Small intestine (tissue), 7 donors: Measurements from ENCODE around the gene JAK1. TPM values are rescaled to one million over a fixed set of nuclear protein-coding genes. Genes with fewer than 3 reads are reported as not detected.
A peak's percentile ranks its signal among the peaks of the same experiment; 100 is the strongest.

ENCODE experiments used
- DNase-seq, 2 donors: peaks; one replicate each; pipeline versions ENCODE4 v3.0.0 to v3.0.0-alpha.2; 2013
- FAIRE-seq: peaks from 2 replicates; lab custom pipeline; 2012; peaks lifted over from hg19 to GRCh38; lab: Jason Lieb, UNC
- H3K27ac ChIP-seq, 3 donors: one replicate each; pipeline ENCODE4 v1.5.1; 2013; ENCODE audit warnings: low read length in 2 of 3, mild to moderate bottlenecking in 2 of 3, control low read depth in 1 of 3, inconsistent platforms in 1 of 3, low read depth in 1 of 3, moderate library complexity in 1 of 3
- H3K27me3 ChIP-seq, 3 donors: one replicate each; pipeline ENCODE4 v1.6.1; 2013; ENCODE audit warnings: low read length in 3 of 3, inconsistent platforms in 1 of 3; ENCODE audit not compliant: control insufficient read depth in 3 of 3, insufficient read depth in 3 of 3
- H3K36me3 ChIP-seq, 3 donors: one replicate each; pipeline ENCODE4 v1.6.1; 2013; ENCODE audit warnings: low read length in 3 of 3, inconsistent platforms in 1 of 3, low read depth in 1 of 3, mild to moderate bottlenecking in 1 of 3, moderate library complexity in 1 of 3; ENCODE audit not compliant: control insufficient read depth in 3 of 3, insufficient read depth in 2 of 3
- H3K4me1 ChIP-seq, 3 donors: one replicate each; pipeline ENCODE4 v1.6.1; 2013; ENCODE audit warnings: low read length in 2 of 3, inconsistent platforms in 1 of 3, low read depth in 1 of 3, mild to moderate bottlenecking in 1 of 3, moderate library complexity in 1 of 3; ENCODE audit not compliant: control insufficient read depth in 3 of 3, insufficient read depth in 2 of 3
- H3K4me3 ChIP-seq, 3 donors: one replicate each; pipeline ENCODE4 v1.5.1; 2013; ENCODE audit warnings: low read length in 3 of 3, control low read depth in 1 of 3, inconsistent platforms in 1 of 3, low read depth in 1 of 3, mild to moderate bottlenecking in 1 of 3, moderate library complexity in 1 of 3
- H3K9me3 ChIP-seq, 2 donors: one replicate each; pipeline ENCODE4 v1.6.1; 2013; ENCODE audit warnings: low read depth in 1 of 2, low read length in 1 of 2; ENCODE audit not compliant: control insufficient read depth in 2 of 2, insufficient read depth in 1 of 2
- WGBS, 3 donors: extraction: QIAGEN DNeasy Blood & Tissue Kit; methylation state at CpG; one replicate each; pipeline ENCODE4 v1.1.7; 2013; 5-methylcytosine and 5-hydroxymethylcytosine counted together
- polyA plus RNA-seq, 4 donors: library from polyadenylated mRNA; stranded (reverse) in 3 of 4; unstranded in 1 of 4; fragments of 200-250 nt in 3 of 4; fragments of 120-200 nt in 1 of 4; gene quantifications; one replicate each; pipeline versions ENCODE4 v1.2.1 to v1.2.3, GENCODE V29; 2013
- donor health status: healthy with polysubstance abuse.
- donor health status: control.
- donor health status: control.
- donor health status: Bipolar disorder and iron deficiency.
- donor health status: healthy.

The JAK1 gene
- polyA plus RNA-seq, 4 donors, result 29.4 to 66.5 (median 32.6) TPM

DNA sequence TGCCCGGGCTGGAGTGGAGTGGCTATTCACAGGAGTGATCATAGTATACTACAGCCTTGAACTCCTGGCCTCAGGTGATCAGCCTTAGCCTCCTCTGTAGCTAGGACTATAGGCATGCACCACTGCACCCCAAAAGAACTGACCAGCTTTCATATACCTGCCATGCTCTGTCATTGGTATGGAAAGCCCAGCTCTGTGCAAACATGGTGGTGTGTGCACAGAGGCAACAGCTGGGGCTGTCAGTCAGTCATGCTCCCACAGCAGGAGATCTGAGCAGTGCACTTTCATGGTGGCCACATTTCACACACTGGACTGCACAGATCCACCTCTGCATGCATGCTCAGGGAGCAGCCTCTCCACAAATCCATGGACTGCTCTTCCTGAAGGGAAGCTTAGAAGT is 8.8 kb upstream of the JAK1 start:
- no peak overlapping the region for H3K4me3 ChIP-seq
- H3K9me3 ChIP-seq, result no peaks in the 10 kb centered on the region
- H3K27ac ChIP-seq, result no peak overlapping the region
- H3K4me1 ChIP-seq, result no peaks in the 10 kb centered on the region
- H3K36me3 ChIP-seq, result peaks cover 0 to 5% (median 0%) of the 10 kb centered on the region in 3 donors
- WGBS, 3 donors, result 64 to 100% (median 95%) methylated on average over 1 of the region's 1 CpG
- FAIRE-seq (no peak), DNase-seq (no peak)
- no peaks in the 10 kb centered on the region for H3K27me3 ChIP-seq

DNA sequence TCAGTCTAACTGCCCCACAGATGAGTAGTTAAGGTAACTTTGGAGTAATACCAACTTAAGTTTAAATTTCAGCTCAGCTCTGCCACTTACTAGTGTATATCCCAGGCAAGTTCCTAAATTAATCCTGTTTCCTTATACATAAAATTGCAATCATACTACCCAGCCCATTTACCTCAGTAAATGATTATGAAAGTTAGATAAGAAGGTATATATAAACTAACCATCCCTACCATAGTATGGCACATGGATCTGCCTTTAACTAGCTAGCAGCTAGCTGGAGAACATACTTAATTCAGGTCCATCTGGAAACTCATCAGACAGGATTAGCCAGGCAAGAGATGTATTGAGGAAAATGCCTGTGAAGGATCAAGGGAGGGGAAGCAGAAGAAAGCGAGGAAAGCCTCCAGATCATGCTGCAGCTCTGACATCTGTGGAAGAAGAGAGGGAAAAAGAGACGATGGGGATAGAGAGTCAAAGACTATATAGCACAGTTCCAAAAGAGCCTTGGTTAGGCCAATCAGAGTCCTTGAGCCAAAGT is 8.0 kb upstream of the JAK1 start:
- Histone ChIP-seq H3K4me1 (no peaks in the 10 kb centered on the region), H3K9me3 (no peaks in the 10 kb centered on the region), H3K36me3 (peaks cover 0 to 5% (median 0%) of the 10 kb centered on the region in 3 donors), H3K27ac (no peak overlapping the region), H3K4me3 (no peak overlapping the region), H3K27me3 (no peaks in the 10 kb centered on the region)
- DNase-seq (no peak), FAIRE-seq (no peak)
- 76 to 92% (median 79%) methylated on average over 2 of the region's 2 CpGs for WGBS, 3 donors

DNA sequence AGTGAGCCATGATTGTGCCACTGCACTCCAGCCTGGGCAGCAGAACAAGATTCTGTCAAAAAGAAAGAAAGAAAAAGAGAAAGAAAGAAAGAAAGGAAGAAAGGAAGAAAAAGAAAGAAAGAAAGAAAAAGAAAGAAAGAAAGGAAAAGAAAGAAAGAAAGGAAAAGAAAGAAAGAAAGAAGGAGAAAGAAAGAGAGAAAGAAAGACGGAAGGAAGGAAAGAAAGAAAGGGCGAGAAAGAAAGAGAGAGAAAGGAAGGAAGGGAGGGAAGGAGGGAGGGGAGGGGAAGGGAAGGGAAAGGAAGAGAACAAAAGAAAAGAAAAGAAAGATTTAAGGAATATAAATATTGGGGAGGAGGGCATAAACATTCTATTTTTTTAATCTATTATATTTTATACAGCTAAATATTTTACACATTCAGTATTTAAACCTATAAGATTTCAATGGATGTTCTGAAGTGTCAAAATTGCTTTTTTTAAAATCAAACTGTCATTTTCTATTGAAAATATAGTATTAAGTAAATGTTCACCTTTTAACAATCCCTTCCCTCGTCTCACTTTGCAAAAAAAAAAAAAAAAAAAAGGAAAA is 6.8 kb upstream of the JAK1 start:
- no peaks in the 10 kb centered on the region for H3K27me3 ChIP-seq
- H3K36me3 ChIP-seq, result peaks cover 0 to 2% (median 0%) of the 10 kb centered on the region in 3 donors
- H3K27ac ChIP-seq, result no peak overlapping the region
- H3K4me3 ChIP-seq, result no peak overlapping the region
- WGBS, 3 donors, result 59 to 80% (median 80%) methylated on average over 3 of the region's 3 CpGs
- H3K9me3 ChIP-seq, result no peaks in the 10 kb centered on the region
- no peak for FAIRE-seq
- no peaks in the 10 kb centered on the region for H3K4me1 ChIP-seq
- no peak for DNase-seq

DNA sequence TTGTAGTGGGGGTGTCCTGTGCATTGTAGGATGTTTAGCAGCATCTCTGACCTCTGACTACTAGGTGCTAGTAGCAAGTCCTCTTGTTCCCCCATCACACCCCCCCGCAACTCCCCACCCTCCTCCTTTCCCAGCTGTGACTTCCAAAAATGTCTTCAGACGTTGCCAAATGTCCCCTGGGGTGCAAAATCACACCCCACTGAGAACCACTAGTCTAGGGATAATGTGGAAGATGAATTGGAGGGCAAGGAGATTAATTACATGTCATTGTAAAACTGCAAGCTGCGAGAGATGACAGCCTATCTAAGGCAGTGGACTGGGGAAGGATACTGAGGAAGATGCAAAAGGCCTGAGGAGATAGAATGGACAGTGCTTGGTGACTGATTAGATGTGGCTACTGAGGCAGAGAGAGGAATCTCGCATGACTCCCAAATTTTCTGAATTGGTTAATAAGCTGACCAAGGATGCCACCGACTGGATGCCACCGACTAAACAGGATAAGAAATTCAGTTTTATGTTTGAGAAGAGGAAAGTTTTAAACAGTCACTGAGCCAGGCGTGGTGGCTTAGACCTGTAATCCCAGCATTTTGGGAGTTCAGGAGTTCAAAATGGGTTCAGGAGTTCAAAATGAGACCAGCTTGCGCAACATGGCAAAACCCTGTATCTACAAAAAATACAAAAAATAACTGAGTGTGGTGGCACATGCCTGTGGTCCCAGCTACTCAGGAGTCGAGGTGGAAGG is 3.1 kb upstream of the JAK1 start:
- Histone ChIP-seq H3K36me3 (no peaks in the 10 kb centered on the region), H3K27ac (no peak overlapping the region), H3K4me3 (no peak overlapping the region), H3K9me3 (no peaks in the 10 kb centered on the region), H3K27me3 (no peaks in the 10 kb centered on the region), H3K4me1 (peaks cover 0 to 7% (median 0%) of the 10 kb centered on the region in 3 donors)
- no peak for FAIRE-seq
- WGBS, 3 donors, result 61 to 75% (median 74%) methylated on average over 9 of the region's 9 CpGs
- no peak for DNase-seq

DNA sequence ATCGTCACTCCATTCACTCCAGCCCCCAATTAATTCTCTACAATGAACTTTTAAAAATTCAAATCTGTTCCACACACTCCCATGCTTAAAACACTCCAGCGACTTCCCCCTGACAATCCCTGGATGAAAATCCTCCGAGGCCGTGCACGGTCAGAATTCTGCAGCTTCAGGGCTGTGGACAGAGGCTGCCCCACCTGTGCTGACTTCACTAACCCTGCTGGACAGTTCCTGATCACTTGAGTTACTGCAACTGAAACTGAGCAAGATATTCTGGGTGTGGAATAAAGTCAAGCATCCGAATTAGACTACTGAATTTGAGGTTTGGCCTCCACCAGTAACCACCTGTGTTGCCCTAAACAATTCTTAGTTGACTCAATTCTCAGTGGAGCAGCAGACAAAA is 1.0 kb upstream of the JAK1 start:
- DNase-seq, result peak; percentile 36 to 39
- H3K36me3 ChIP-seq, result no peaks in the 10 kb centered on the region
- 23 to 50% (median 34%) methylated on average over 6 of the region's 6 CpGs for WGBS, 3 donors
- FAIRE-seq, result no peak
- H3K27me3 ChIP-seq, result no peaks in the 10 kb centered on the region
- no peaks in the 10 kb centered on the region for H3K9me3 ChIP-seq
- peak overlapping the region in 1 of 3 donors; percentile 6 for H3K27ac ChIP-seq
- peaks cover 0 to 7% (median 6%) of the 10 kb centered on the region in 3 donors for H3K4me1 ChIP-seq
- H3K4me3 ChIP-seq, result peak overlapping the region in 1 of 3 donors; percentile 80

DNA sequence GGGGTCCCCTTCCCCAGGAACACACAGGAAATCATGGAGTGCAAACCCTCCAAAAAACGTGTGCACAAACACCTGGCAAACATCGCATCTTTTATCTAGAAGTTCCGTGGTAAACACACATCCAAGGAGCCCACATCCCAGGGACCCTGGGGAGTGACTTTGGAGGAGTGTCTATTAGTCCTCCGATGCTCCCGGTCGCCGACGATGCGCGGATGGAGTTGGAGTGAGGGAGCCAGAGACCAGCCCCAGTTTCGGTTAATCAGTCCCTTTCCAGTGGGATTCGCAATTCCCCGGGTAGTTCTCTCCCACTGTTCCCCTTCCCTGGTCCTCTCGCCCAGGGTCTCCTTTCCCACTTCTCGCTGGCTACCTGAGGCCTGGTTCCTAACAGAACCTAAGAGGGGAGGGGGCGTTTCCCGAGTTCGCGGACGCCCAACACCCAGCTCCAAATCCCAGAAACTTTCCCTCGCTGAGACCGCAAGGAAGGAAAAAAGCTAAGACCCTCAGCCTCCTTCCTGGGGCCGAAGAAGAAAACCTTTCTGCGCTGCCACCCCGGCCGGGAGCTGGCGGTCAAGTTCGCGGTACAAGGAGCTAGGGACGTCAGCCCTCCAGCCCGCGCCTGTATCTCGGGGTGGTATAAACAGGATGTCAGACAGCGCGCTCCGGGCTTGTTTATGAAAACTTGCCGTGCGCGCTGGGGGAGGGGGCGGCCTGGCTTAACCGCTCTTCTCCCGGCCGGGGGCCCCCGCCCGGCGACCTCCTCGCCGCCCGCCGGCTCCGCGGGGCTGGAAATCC is 787 bp downstream of the JAK1 start:
- DNase-seq, result peak; percentile 54 to 77
- peak overlapping the region; percentile 81 to 97 (median 97) for H3K27ac ChIP-seq
- no peak for FAIRE-seq
- WGBS, 3 donors, result 0 to 1% (median 0%) methylated on average over 41 to 52 of the region's 52 CpGs
- no peaks in the 10 kb centered on the region for H3K9me3 ChIP-seq
- peak overlapping the region; percentile 69 to 99 (median 76) for H3K4me3 ChIP-seq
- no peaks in the 10 kb centered on the region for H3K27me3 ChIP-seq
- peaks cover 3 to 12% (median 7%) of the 10 kb centered on the region in 3 donors for H3K4me1 ChIP-seq
- no peaks in the 10 kb centered on the region for H3K36me3 ChIP-seq

DNA sequence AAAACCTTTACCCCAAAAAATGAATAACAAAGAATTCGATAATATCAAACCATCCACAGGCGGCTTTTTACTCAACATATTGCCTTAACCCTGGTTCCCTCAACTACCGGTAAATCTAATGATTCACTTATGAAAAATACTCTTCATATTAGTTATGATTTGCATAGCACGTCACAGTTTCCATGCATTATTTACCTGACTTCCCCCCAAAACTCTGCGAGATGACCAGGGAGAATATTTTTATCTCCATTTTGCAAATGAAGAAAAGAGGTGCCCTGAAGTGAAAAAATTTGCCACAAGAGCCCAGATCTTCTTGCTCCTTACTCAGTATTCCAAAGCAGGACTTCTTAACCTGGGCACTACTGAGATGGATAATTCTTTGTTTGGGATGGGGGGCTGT is 2.9 kb downstream of the JAK1 start:
- 69 to 87% (median 70%) methylated on average over 5 of the region's 5 CpGs for WGBS, 3 donors
- peaks cover 3 to 12% (median 7%) of the 10 kb centered on the region in 3 donors for H3K4me1 ChIP-seq
- H3K9me3 ChIP-seq, result no peaks in the 10 kb centered on the region
- DNase-seq, result no peak
- H3K27ac ChIP-seq, result no peak overlapping the region
- no peak for FAIRE-seq
- no peaks in the 10 kb centered on the region for H3K27me3 ChIP-seq
- no peak overlapping the region for H3K4me3 ChIP-seq
- H3K36me3 ChIP-seq, result no peaks in the 10 kb centered on the region

DNA sequence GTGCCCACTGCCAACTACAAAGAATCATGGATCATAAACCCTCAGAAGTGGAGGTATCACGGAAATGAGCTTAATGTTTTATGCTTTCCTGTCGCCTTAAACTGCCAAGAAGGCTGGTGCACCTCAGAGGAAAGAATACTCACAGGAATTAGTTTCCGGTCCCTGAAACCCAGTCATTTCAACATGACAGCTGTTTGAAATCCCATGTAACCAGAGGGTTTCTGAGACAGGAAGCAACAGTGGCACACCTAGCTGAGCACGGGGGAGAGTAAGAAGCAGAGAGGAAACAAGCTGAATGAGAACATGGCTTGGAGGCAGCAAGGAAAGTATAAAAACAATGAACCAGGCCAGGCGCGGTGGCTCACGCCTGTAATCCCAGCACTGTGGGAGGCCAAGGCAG is 3.9 kb downstream of the JAK1 start:
- Histone ChIP-seq H3K4me3 (peak overlapping the region in 1 of 3 donors; percentile 15), H3K36me3 (no peaks in the 10 kb centered on the region), H3K9me3 (no peaks in the 10 kb centered on the region), H3K27ac (peak overlapping the region in 1 of 3 donors; percentile 15), H3K27me3 (no peaks in the 10 kb centered on the region), H3K4me1 (peaks cover 3 to 12% (median 5%) of the 10 kb centered on the region in 3 donors)
- WGBS, 3 donors, result 56 to 68% (median 59%) methylated on average over 7 of the region's 7 CpGs
- DNase-seq (no peak), FAIRE-seq (no peak)
